GM18867 (cell line): ENCODE data around the gene COMT.

Source experiments
- ATAC-seq: cut with Tn5 transposase; IDR thresholded peaks from one replicate; pipeline ENCODE4 v1.9.1; 2021; ENCODE audit warnings: mild to moderate bottlenecking, moderate library complexity; ENCODE audit not compliant: unreplicated experiment

The COMT gene

DNA sequence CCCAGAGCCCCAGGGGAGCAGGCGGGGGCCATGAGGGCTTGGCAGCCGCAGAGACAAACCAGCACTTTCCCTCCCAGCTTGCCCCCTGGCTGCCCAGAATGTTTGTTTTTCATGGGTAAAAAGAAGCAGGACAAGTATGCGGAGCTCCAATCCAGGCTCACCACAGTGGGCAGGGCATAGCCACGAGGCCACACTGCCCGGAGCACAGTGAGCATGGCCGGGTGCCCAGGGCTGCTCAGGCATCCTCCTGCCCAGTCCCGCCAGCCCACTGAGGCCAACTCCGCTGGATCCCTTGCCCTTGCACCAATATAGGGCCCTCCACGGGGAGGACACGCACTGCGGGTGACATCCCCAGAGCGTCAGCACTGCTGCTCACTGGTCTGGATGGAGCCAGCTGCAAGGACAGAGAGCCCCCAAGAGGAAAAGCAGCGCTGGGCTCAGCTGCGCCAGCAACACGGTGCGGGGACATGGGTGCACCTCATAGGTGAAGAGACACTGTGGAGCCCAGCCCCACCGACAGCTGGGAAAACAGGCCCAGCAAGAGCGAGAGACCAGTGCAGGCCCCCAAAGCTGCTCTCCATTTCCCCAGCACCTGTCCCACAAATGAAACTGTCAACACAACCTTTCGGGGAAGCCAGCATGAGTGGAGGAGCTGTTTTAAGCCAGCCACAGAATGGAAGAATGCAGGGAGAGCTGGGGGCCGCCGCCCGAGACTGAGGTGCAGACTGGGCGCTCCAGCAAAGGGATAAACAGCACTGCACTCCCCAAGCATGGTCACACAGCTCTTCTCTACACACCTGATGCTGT is 50.3 kb downstream of the COMT start:
- ATAC-seq = no peak

GRCh38 chr22:19992481-19992911 is 50.9 kb downstream of the COMT start:
- ATAC-seq = no peak

GRCh38 chr22:19992921-19993355 is 51.4 kb downstream of the COMT start:
- no peak for ATAC-seq

- ATAC-seq = no peak
Measured at GRCh38 chr22:19993926-19994325, 52.4 kb downstream of the COMT start.

DNA sequence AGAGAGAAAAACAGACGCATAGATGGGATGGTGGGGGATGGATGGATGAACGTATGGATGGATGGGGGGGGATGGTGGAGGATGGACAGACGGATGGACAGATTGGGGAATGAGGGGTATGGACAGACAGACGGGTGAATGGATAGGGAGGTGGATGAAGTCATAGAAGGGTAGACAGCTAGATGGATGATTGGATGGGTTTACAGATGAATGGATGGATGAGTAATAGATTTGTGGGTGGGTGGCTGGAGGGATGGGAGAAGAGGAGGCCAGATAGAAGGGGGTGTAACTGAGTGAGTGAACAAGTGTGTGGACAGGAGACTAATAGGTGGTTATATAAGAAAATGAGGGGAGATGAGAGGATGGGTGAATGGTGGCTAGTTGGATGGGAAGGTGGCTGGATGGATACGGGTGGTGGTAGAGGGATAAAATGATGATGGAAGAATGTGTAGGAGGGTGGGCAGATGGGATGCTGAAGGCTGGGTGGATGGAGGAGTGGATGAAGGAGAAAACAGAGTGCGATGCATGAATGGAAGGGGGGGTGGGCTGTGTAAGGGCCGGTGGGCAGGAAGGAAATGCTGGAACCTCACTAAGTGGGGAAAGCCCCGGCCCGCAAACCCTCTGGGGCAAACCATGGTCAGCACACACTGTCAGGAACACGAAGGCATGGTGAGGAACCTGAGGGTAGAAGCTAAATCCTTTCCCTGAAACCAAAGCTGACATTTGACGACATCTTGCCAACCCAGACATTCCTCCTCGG is 53.5 kb downstream of the COMT start:
- ATAC-seq = no peak

DNA sequence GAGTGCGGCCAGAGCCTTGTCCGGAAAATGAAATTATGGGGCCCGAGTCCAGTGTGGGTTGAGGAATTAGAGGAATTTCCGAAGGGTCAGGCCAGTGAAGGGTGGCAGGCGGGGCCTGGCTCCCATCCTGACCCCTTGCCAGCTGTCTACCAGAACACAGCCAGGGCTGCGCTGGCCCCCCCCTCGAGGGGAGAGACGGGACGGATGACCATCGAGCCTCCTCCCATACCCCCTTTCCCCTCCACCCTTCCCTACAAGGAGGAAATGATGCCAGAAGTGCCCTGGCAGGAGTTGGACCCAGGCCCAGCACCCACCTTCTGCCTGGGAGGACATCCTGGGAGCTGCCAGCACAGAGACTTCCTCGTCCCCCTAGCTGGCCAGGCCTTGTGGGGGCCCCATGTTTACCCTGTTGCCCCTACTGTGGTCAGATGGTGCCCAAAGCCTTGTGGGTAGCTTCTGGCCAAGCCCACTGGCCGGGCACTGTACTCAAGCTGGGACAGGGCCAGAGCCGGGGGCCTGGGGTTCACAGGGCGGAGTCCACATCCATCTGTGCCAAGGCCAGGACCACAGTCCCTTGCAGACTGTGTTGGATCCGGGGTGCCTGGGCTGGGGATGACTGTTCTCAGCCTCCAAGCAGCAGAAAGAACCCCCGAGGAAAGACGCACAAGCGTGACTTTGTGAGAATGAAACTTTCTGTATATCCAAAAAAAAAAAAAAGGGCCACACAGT is 54.2 kb downstream of the COMT start:
- no peak for ATAC-seq

DNA sequence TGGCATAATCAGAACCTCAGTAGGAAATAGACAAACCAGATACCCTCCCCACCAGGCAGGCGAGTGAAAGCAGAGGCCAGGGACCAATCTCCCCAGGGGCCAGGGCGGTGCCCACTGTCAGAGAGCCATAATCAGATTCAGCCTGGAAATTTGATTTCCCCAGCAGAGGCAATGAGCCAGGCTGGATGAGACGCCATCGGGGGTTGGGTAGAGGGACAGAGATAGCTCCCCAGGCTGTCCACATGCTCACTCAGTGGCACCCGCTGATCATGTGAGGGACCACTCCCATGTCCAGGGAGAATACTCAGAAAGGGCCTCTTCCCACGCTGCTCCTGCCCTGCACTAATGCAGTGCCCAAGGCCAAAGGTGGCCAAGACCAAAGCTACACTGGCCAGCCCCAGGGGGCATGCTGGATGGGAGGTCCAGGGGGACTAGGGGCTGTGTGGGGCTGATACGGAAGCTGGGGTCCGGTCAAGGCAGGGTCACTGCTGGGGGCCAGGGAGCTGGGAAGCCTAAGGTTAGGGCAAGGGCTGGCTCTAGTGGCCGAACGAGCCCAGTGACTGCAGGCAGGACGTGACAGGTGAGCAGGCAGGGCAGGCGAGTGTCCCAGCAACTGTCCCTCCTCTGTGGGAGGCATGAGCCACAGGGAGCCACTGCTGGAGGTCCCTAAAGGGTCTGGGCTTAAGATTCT is 55.3 kb downstream of the COMT start:
- ATAC-seq = no peak

DNA sequence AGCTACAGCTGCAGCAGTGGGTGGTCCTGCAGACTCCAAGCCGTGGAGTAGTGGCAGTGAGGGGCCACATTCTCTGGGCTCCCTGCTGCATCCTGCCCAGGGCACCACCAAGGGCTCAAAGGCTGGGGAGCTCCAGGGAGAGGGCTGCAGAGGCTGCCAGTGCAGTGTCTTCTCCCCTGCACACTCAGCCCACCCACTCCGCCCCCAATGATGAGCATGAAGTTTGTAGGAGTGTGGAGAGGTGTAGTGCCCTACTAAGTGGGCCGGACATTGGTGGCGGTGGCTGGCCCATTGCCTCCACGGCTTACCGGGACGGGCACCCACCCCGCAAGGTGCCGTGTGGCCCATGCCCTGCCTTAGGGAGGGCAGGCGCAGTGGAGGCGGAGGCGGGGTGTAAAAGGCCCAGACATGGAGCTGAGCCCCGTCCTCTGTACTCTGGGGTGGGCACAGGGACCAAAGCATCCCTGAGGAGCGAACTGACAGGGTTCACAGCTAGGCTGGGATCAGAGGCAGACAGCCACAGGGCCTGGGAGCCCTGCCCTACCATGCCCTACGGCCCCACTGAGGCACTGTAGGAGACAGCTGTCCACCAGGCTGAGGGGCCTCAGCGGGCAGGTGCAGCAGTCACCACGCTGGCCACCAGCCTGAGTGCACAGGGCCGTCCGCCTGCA is 56.1 kb downstream of the COMT start:
- ATAC-seq = no peak

- ATAC-seq = no peak
Measured at GRCh38 chr22:19998232-19998951, 56.8 kb downstream of the COMT start.

DNA sequence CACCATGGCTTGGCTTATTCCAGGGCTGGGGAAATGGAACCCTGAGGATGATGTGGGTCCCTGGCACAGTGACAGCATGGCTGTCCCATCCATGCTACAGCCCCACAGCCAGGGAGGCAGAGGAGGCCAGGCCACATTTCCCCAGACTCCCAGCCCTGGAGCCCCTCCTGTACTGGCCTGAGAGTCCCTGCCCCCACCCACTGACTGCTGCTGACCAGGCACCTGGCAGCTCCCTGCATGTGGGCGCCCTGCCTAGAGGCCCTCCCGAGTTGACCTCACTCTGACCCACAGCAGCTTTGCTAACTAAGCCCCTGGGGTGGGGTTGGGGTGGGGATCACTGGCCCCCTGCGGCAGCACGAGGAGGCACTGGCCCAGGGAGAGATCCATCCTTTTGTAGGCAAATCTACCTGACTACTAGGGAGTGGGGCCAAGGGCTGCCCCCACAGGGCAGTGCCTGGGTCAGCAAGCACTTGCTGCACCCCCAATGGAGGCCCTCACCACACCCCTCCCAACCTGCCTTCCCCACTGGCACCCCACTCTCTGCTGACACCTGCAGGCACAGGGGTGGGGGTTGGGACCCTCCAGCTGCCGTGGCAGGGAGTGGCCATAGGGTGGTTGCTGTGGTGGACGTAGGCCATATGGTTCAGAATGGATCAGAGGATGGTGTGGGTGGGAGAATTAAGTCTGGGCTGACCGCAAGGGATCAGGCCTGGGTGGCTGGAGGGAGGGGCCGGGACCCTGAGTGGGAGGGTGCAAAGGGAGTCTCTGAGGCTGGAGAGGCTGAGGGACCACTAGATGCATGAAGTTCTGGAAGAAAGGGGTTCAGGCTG is 57.6 kb downstream of the COMT start:
- ATAC-seq = no peak

- ATAC-seq = no peak
Measured at GRCh38 chr22:20000246-20001081, 58.9 kb downstream of the COMT start.

- ATAC-seq = no peak
Measured at GRCh38 chr22:20001082-20001638, 59.6 kb downstream of the COMT start.

DNA sequence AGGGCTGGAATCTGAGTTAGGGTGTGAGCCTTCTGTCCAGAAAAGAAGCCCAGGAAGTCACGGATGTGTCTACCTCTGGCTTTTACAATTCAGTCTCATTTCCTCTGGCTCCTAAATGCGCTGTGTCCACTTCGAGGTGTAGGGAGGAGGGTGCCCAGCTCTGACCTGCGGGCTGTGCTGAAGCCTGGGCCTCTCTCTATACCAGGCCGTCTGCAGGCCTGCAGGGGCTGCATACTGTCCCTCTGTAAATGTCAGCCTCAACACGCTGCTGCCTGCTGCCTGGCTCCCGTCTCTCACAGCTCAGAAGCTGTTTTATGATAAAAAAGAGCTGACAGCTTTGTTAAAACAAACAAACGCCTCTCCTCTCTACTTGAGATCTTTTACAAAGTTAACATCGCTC is 60.6 kb downstream of the COMT start:
- ATAC-seq = no peak

DNA sequence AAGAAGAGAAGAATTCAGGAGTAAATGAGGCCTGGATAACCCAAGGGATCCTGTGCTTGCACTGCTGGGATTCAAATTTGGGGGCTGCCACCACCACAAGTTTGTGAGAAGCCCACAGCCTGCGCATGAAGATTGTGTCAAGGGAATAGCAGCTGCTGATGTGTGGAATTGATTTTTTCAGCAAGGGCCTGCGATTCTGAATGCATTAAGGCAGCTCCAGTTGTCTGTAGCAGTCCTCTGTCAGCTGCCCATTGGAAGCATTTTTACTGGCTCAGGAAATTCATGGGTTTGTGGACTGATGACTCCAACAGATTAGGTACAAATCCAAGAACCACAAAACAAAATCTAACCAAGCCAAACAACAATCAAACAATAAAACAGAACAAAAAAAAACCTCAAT is 61.1 kb downstream of the COMT start:
- ATAC-seq = no peak

DNA sequence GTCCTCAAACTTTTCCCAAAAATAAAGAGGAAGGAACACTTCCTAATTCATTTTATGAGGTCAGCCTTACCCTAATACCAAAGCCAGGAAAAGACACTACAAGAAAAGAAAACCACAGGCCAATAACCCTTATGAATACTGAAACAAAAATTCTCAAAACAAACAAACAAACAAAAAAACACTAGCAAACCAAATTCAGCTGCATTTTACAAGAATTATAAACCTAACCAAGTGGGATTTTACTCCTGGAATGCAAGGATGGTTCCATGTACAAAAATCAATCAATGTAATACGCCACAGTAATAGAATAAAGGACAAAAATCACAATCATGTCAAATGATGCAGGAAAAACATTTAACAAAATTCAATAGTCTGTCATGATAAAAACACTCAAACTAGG is 61.7 kb downstream of the COMT start:
- ATAC-seq = no peak

DNA sequence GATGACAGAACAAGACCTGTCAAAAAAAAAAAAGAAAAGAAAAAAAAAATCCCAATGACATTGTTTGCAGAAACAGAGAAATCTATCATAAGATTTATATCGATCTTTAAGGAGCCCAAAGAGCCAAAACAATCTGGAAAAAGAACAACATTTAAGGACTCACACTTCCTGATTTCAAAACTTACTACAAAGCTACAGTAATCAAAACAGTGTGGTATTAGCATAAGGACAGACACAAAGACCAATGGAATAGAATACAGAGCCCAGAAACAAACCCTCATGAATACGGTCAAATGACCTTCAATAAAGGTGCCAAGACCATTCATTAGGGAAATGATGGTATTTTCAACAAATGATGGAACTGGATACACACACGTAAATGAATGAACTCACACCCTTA is 62.9 kb downstream of the COMT start:
- no peak for ATAC-seq

- no peak for ATAC-seq
Measured at GRCh38 chr22:20008221-20008995, 66.8 kb downstream of the COMT start.
